ENCODE measurements around the gene SPG7.

DNA sequence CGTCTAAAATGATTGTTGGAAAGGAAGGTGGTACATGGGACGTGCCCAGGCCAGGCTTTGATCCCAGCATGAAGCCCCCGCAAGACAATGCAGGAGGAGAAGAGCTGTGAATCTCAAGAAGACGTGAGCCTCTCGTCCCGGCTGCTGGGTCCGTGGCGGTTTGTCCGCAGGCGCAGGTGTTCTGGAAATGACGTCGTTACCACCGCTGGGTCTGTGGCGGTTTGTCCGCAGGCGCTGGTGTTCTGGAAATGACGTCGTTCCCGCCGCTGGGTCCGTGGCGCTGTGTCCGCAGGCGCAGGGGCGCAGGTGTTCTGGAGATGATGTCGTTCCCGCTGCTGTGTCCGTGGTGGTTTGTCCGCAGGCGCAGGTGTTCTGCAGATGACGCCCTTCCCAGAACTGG, 14.1 kb downstream of the SPG7 start:
- TF ChIP-seq, protein P1, sequence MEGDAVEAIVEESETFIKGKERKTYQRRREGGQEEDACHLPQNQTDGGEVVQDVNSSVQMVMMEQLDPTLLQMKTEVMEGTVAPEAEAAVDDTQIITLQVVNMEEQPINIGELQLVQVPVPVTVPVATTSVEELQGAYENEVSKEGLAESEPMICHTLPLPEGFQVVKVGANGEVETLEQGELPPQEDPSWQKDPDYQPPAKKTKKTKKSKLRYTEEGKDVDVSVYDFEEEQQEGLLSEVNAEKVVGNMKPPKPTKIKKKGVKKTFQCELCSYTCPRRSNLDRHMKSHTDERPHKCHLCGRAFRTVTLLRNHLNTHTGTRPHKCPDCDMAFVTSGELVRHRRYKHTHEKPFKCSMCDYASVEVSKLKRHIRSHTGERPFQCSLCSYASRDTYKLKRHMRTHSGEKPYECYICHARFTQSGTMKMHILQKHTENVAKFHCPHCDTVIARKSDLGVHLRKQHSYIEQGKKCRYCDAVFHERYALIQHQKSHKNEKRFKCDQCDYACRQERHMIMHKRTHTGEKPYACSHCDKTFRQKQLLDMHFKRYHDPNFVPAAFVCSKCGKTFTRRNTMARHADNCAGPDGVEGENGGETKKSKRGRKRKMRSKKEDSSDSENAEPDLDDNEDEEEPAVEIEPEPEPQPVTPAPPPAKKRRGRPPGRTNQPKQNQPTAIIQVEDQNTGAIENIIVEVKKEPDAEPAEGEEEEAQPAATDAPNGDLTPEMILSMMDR (IDR thresholded peaks at IDR 0.05): no peak
- TF ChIP-seq EZH2 (IDR thresholded peaks at IDR 0.05): no peak
